HG03108 (cell line): ENCODE results near the gene ZNF283.
"Not testable (repeated sequence)": the region's sequence is repeated elsewhere in the genome, so short reads cannot be mapped to it uniquely, and the experiment has no call there.

Source experiments
- ATAC-seq: cut with Tn5 transposase; IDR thresholded peaks from one replicate; pipeline ENCODE4 v1.9.1; 2021; ENCODE audit warnings: moderate library complexity; ENCODE audit not compliant: unreplicated experiment

ZNF283 gene

DNA sequence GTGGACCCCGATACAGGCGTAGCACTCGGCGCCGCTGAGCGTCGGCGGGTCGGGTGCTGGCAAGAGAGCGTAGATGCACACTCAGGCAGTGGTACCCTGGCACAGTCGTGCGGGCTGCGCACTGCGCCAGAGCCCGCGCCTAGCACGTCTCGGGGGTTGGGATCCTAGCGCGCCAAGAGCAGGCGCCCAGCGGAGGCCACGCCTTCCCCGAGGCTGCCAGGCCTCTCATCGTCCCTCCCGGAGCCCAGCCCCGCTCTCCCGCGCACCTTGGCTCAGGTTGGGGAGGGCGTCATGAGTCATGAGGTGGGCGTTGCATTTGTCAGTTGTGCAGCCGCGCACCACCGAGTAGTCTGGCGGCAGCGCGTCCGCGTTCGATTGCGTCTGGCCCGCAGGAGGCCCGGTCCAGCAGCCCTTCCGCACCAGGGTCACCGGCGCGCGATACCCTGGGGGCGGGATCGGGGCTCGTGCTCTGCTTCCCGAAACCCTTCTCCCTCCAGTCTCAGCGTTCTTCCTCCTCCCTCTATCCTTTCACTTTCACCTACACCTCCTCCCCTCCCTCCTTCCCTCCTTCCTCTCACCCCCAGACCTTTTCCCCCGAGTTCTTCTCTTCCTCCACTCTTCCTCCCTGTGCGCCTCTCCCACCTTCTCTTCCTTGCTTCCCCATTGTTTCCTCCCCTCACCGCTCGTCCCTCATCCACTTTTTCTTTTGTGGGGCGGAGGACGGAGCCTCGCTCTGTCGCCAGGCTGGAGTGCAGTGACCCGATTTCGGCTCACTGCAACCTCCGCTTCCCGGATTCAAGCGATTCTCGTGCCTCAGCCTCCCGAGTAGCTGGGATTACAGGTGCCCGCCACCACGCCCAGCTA is 28.3 kb upstream of the ZNF283 start:
- no peak for ATAC-seq

DNA sequence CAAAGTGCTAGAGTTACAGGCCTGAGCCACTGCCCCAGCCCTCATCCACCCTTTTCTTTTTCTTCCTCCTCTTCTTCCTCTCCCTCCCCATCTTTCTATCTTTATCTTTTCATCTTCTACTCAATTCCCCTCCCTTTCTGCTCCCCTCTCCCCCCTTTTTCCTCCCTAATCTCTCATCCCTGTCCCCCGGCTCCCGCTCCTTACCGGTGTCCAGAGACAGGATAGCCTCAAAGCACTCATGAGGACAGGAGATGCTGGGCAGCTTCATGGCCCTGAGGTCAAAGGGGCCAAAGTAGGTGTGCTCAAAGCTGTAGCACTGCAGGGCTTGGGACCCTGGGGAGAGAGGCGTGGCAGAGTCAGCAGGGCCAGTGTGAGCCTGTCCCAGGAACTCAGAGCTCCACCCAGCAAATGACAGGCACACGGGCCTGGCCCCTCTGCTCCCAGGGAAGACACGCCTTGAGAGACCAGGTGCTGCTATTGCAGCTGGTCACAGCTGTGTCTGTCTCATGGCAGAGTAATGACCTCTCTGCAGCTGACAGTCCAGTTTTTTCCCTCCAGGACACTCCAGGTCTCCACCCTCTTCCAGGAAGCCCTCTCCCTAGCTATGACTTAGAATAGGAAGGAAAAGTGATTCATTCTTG is 27.5 kb upstream of the ZNF283 start:
- ATAC-seq = no peak

DNA sequence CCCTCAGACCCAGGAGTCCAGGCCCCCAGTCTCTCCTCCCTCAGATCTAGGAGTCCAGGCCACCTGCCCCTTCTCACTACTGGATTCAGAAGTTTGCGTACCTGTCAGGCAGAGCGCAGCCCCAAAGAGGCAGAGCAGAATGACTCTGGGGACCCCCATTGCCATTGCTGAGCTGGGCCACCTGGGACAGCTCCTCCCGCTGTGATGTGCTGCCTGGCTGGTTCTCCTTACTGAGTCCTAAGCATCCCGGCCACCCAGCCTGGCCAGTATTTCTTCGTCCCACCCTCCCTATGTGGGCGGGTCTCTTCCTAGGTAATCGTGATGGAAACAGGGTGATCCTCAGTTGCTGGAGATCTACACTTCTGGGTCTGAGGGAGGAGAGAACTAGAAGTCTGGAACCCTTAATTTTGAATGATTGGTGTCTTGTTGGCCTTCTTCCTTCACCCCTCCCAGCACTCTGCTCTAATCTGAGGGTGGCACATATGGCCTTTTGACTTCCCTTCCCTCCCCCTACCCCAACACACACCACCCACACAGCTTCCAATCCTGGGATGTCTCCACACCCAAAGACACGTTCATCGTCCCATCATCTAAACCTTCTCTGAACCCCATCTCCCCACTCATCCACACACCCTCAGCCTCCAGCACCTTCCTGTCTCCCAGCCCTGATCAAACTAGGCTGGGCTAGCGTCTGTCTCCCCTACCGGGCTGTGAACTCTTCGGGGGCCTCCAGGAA is 24.7 kb upstream of the ZNF283 start, which contains the start of gene LYPD5:
TSS of gene LYPD5 (minus strand) at position 232 of the 736 bp plus-strand sequence. CDS start at position 165, 67 bp downstream.
- ATAC-seq = no peak

DNA sequence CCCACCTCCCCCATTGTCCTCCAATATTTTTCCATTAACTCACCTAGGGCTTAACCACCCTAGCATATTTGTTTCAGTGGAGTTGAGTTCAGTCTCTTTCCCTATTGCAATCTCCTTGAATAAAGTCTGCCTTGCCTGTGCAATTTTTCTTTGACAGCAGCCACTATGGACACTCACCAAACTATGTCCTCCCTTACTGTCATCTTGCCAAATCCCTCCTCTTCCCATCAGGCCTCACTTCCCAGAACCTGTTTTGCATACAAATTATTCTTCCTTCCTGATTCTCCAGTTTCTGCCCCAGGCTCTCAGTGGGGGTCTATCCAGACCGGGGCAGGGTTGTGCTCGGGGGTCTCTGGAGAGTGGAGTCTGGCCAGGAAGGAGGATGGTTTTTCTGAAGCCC is 22.7 kb upstream of the ZNF283 start:
- ATAC-seq = no peak

DNA sequence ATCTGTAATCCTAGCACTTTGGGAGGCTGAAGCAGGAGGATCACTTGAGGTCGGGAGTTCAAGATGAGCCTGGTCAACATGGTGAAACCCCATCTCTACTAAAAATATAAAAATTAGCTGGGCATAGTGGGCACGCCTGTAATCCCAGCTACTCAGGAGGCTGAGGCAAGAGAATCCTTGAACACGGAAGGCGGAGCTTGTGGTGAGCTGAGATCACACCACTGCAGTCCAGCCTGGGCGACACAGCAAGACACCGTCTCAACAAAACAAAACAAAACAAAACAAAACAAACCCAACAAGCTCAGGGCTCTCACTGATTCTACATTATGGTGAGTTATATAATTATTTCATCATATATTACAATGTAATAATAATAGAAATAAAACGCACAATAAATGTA is 20.7 kb upstream of the ZNF283 start:
- not testable (repeated sequence) for ATAC-seq

DNA sequence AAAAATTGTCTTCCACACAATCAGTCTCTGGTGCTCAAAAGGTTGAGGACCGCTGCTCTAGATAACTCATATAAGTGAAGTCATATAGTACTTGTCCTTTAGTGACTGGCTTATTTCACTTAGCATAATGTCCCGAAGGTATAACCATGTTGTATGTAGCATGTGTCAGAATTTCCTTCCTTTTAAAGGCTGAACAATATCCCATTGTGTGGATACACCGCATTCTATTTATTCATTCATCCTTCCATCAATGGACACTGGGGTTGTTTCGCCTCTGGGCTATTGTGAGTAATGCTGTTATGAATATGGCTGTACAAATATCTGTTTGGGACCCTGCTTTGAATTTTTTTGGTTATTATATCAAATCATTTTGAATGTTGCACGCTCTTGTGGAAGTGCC is 20.3 kb upstream of the ZNF283 start:
- ATAC-seq = no peak

DNA sequence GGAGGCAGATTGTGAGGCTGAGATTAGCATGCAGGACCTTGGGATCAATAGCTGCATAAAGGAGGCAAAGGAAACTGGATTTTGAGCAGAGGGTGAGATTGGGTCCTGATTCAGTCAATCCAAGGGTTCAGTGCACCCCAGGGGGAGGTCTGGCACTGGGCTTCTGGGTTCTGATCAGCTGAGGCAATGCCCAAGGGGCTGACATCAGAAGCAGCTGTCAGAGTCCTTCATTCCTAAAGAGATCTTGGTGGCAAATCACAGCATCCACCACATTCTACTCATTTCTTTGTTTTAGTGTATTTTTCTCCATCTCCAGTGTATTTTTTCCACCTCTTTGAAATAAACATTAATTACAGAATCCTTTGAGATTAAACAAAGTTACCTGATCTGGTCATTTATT is 19.5 kb upstream of the ZNF283 start:
- no peak for ATAC-seq

DNA sequence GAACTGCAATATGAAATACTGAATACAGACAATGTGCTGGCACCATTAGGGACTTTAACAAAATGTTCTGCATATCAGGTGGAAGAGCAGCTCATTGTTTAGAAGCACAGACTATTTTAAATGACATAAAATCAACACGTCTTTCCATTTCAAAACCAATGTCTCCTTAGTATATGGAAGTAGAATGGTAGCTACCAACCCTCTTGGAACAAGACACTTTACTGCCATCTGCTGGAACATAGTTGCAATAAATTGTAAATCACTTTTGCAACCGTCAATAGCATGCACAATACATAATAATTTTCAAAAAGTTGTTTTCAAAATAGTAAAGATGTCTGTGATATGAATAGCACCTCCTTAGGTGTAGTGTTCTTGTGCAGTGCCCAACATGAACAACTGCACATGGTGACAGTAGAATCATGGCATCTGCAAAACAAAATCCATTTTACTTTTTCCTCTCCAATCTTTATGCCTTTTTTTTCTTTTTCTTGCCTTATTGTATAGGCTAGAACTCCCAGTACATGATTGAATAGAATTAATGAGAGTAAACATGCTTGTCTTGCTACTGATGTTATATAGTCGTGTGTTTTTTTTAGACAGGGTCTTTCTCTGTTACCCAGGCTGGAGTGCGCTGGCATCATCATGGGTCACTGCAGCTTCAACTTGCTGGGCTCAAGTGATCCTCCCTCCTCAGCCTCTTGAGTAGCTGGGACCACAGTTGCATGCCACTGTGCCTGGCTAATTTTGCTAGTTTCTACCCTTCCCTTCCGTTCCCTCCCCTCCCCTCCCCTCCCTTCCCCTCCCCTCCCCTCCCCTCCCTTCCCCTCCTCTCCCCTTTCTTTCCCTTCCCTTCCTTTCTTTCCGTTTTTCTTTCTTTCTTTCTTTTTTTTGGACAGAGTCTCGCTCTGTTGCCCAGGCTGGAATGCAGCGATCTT is 17.1 kb upstream of the ZNF283 start:
- no peak for ATAC-seq

DNA sequence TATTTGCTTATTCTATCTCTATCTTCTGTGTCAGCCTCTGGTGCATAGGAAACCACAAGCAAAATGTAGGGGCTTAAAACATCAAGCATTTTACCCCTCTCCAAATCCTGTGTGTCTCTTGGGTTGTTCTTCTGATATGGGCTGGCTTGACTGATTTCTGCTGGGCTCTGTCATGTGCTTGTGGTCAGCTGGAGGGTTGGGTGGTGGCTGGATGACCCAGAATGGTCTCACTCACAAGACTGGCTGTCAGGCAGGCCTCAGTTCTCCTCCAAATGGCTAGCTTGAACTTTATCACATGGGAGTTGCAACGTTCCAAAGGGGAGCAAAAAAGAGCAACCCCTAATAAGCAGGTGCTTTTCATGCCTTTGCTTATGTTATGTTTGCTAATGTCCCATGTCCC is 15.3 kb upstream of the ZNF283 start:
- ATAC-seq = no peak

DNA sequence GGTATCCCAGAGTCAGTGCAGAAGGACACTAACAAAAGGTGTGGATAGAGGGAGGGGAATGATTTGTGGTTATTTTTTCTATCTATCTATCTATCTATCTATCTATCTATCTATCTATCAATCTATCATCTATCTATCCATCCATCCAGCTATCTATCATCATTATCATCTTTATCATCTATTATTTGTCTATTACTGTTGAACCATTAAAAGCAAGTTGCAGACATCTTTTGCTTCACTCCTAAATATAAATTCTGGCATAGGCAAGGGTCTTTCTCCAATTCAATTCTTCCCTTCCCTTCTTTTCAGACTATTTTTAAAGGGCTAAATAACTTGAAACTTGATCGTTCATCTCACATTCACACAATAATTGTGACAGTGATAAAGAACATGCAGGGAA is 14.9 kb upstream of the ZNF283 start:
- ATAC-seq = no peak

DNA sequence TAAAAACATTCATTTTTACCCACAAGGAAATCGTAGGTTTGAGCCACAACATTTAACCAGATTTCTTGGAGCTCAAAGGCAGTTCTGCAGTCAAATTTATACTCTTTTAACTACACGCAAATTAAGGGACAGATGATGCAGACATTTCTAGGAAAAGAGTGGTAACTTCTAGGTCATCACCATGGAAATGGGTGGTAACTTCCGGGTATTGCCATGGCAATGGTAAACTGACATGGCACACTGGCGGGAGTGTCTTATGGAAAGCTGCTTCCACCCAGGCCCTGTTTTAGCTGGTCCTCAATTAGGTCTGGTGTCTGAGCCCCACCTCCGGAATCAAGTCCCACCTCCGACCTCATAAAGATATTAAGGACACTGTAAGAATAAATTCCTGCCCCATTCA is 14.4 kb upstream of the ZNF283 start:
- ATAC-seq = no peak

DNA sequence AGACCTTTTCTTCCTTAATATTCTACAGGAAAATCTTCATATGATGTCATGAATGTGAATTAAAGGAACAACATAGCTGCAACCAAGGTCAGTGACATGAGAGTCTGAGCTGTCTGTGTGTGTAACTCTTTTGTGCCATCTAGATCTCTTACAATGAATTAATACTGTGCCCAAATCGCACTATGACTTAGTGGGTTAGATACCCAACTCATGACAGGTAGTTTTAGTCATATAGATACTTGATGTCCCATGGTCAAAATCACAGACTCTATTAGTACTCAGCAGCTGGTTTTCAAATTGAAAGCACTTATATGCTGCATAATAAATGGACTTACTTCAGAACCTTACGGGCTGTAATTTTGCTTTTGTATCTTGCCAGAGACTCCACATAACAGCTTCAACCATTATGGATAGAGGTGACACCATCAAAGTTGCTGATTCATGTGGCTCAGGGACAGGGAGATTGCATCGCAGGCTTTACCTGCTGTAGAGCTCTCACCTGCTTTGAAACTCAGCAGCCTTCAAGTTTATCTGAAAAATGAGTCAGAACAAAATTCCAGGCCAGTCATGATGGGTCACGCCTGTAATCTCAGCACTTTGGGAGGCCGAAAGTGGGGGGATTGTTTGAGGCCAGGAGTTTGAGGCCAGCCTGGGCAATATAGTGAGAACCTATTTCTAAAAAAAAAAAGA is 12.3 kb upstream of the ZNF283 start:
- no peak for ATAC-seq

DNA sequence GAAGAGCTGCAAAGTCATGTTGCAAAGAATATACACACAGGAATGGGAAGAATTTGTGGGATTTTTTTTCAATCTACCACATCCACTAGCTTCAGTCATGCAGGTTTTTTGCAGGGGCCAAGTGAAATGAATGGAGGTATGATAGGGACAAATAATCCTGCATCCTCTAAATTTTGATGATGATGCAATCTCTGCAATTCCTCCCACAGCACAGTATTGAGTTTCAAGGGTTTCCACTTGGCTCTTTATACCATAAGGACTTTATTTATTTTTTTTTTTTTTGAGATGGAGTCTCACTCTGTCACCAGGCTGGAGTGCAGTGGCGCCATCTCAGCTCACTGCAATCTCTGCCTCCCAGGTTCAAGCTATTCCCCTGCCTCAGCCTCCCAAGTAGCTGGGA is 9.7 kb upstream of the ZNF283 start:
- not testable (repeated sequence) for ATAC-seq

DNA sequence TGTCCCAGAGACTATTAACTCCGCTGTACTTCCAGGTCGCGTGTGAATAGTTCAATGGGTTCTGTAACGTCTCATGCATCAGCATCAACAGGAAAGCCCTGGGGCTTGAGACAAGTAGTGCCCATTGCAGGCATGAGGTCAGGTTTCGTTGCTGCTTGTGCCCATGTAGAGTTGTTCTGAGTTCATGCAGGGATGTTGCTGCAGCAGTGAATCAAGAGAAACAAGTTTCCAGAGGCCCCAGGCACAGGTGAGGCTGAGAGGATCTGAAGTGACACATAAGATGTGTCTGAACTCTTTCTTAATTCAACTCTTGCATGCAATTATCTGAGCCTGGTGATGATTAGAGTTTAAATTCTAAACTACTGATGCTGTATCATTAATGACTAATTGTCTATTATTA is 8.6 kb upstream of the ZNF283 start:
- no peak for ATAC-seq

DNA sequence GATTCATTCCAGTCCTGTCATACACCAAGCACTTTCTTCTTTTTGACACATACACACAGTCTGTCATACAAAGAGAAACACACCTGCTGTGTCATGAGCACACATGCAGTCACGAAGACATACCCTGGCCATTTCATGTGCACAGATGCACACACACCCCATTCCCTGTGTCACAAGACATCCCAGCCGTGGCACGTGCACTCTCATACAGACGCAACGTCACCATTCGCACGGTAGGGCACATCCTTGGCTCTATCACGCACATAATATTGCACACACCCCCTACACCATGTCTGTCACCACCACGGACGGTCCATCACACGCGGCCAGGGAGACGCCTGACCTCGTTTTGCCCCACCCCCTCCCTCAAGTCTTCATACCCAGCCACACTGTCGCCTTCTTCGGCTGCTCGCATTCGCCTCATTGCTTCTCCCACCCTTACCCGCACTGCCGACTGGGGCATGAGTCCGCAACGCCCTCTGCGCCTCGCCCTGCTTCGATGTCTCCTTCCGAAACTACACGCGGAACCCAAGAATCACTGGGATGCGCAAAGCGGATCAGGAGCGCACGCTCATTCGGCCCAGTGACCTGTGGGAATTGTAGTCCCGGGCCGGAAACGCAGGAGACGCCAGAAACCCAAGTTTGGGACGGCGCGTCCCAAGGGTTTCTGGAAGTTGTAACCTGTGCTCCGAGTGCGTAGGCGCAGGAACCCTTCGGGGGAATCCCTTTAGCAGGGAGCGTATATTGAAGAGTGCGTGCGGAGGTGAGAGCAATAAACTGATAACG is 6.8 kb upstream of the ZNF283 start:
- no peak for ATAC-seq

DNA sequence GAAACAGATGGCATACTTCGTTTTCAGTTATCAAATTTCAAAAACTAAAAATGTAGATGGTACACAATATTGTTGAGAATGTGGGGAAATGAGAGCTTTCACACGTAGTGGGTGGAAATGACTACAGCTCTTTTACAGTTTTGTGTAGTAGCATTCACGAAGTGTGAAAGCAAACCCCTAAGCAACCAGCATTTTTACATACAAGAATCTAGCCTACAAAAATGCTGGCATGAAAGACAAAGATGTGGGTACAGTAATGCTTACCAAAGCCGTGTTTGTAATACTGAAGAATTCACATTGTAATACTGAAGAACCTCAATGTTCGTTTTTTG is 6.3 kb upstream of the ZNF283 start:
- no peak for ATAC-seq

DNA sequence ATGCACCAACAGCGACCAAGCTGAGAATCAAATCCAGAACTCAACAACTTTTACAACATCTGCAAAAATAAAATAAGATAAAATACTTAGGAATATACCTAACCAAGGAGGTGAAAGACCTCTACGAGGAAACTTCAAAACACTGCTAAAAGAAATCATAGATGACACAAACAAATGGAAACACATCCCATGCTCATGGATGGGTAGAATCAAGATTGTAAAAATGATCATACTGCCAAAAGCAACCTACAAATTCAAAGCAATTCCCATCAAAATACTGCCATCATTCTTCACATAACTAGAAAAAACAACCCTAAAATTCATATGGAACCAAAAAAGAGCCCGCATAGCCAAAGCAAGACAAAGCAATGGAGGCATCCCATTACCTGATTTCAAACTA is 3.3 kb upstream of the ZNF283 start:
- not testable (repeated sequence) for ATAC-seq

DNA sequence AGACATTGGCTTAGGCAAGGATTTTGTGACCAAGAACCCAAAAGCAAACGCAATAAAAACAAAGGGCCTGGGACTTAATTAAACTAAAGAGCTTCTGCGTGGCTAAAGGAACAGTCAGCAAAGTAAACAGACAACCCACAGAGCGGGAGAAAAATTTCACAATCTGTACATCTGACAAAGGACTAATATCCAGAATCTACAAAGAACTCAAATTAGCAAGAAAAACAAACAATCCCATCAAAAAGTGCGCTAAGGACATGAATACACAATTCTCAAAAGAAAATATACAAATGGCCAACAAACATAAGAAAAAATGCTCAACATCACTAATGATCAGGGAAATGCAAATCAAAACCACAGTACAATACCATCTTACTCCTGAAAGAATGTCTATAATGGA is 2.5 kb upstream of the ZNF283 start:
- ATAC-seq = not testable (repeated sequence)

DNA sequence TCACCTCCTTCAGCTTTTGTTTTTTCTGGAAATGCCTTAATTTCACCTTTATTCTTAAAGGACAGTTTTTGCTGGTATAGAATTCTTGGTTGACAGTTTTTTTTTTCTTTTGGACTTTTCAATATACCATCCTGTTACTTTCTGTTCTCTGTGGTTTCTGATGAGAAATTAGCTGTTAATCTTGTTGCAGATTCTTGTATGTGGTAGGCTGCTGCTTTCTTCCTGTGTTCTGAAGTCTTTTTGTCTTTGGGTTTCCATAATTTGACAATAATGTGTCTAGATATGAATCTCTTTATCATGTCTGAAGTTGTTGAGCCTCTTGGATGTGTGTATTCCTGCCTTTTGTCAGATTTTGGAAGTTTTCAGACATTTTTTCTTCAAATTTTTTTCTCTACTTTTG is 12.0 kb downstream of the ZNF283 start:
- no peak for ATAC-seq
